Endothelial cell of umbilical vein (primary cell): ENCODE data around the gene FHIT. TPM values are rescaled to one million over a fixed set of nuclear protein-coding genes. Genes with fewer than 3 reads are reported as not detected.

Experiments
- BruUV-seq: library from RNA; stranded (reverse); fragments of 400-500 nt; replicated peaks from 2 replicates; lab custom pipeline; 2021; lab: Mats Ljungman, UMichigan
- CTCF ChIA-PET: fragments of 300-600, 350-600 bp; sonication (Branson Sonifier 250); formaldehyde crosslinking; loops from one replicate; lab custom pipeline; 2021; ENCODE audit warnings: antibody characterized with exemption, inconsistent platforms; lab: Charles Lee
- POLR2A ChIA-PET: fragments of 300-600, 350-600 bp; sonication (Branson Sonifier 250); formaldehyde crosslinking; loops from one replicate; lab custom pipeline; 2021; ENCODE audit warnings: antibody characterized with exemption, inconsistent platforms; lab: Charles Lee
- DNase-seq: peaks from one replicate; pipeline ENCODE4 v3.0.0-alpha.2; 2011; ENCODE audit warnings: low read depth, low spot score
- FAIRE-seq: peaks from 2 replicates; lab custom pipeline; 2011; peaks lifted over from hg19 to GRCh38; lab: Jason Lieb, UNC
- H2AFZ ChIP-seq: 2 replicates; pipeline ENCODE4 v1.6.0; 2012; ENCODE audit warnings: low read depth, low read length, control low read depth, inconsistent platforms
- H3K27ac ChIP-seq: 2 replicates; pipeline ENCODE4 v1.5.1; 2011; ENCODE audit warnings: low read depth, mild to moderate bottlenecking, control low read depth, low read length, moderate library complexity; ENCODE audit not compliant: insufficient read depth
- H3K27me3 ChIP-seq, 2 experiments: 2 replicates each; pipeline versions ENCODE4 v1.6.0 to v1.6.1; 2011; ENCODE audit warnings: low read length in 2 of 2, mixed read lengths in 1 of 2; ENCODE audit not compliant: control insufficient read depth in 2 of 2, insufficient read depth in 2 of 2
- H3K36me3 ChIP-seq, 2 experiments: 2 replicates in 1 of 2; 3 replicates in 1 of 2; pipeline ENCODE4 v1.5.1; 2011; ENCODE audit warnings: low read length in 2 of 2, mild to moderate bottlenecking in 1 of 2, moderate library complexity in 1 of 2; ENCODE audit not compliant: control insufficient read depth in 2 of 2, insufficient read depth in 2 of 2; ENCODE audit errors: extremely low read depth in 1 of 2
- H3K4me1 ChIP-seq: 3 replicates; pipeline ENCODE4 v1.5.1; 2011; ENCODE audit warnings: mild to moderate bottlenecking, low read length; ENCODE audit not compliant: control insufficient read depth, insufficient read depth; ENCODE audit errors: extremely low read depth
- H3K4me2 ChIP-seq: 2 replicates; pipeline ENCODE4 v1.6.1; 2011; ENCODE audit warnings: low read length, control low read depth, mixed read lengths; ENCODE audit not compliant: insufficient read depth
- H3K4me3 ChIP-seq, 3 experiments: fragments of 200-600 bp in 1 of 3; sonication (generic), shearing (Covaris generic) in 1 of 3; replicated peaks in 1 of 3; 2 replicates each; pipeline ENCODE4 v1.5.1; 2011 to 2016; ENCODE audit warnings: control low read depth in 3 of 3, low read length in 3 of 3, mild to moderate bottlenecking in 2 of 3, inconsistent platforms in 1 of 3, low read depth in 1 of 3, moderate library complexity in 1 of 3; ENCODE audit not compliant: insufficient read depth in 1 of 3
- H3K79me2 ChIP-seq: 2 replicates; pipeline ENCODE4 v1.6.0; 2012; ENCODE audit warnings: low read length, inconsistent platforms; ENCODE audit not compliant: control insufficient read depth, insufficient read depth
- H3K9ac ChIP-seq: replicated peaks from 2 replicates; pipeline ENCODE3; 2011; ENCODE audit warnings: low read length, control low read depth; ENCODE audit not compliant: insufficient read depth; ENCODE audit errors: extremely low read depth
- H3K9me1 ChIP-seq: replicated peaks from 3 replicates; pipeline ENCODE4 v1.6.0; 2011; ENCODE audit warnings: mild to moderate bottlenecking, low read length; ENCODE audit not compliant: control insufficient read depth, insufficient read depth; ENCODE audit errors: extremely low read depth
- H3K9me3 ChIP-seq: replicated peaks from 2 replicates; pipeline ENCODE4 v1.5.1; 2012; ENCODE audit warnings: low read length, inconsistent platforms; ENCODE audit not compliant: control insufficient read depth, insufficient read depth
- H4K20me1 ChIP-seq: replicated peaks from 2 replicates; pipeline ENCODE3; 2011; ENCODE audit warnings: mild to moderate bottlenecking, low read length; ENCODE audit not compliant: control insufficient read depth, insufficient read depth; ENCODE audit errors: extremely low read depth
- EZH2 ChIP-seq: IDR thresholded peaks from 2 replicates; pipeline ENCODE4 v1.6.1; 2012; ENCODE audit warnings: borderline replicate concordance, low read depth, mild to moderate bottlenecking, moderate library complexity, low read length, inconsistent platforms; ENCODE audit not compliant: severe bottlenecking
- FOS ChIP-seq: IDR thresholded peaks from 2 replicates; pipeline ENCODE4 v1.6.1; 2011; ENCODE audit warnings: mild to moderate bottlenecking, low read length, moderate library complexity, borderline replicate concordance; ENCODE audit not compliant: insufficient read depth
- GATA2 ChIP-seq: IDR thresholded peaks from 2 replicates; pipeline ENCODE4 v1.7.0; 2011; ENCODE audit warnings: low read depth, mild to moderate bottlenecking, moderate library complexity, mixed read lengths, low read length; ENCODE audit not compliant: insufficient read length, insufficient read depth
- JUN ChIP-seq: IDR thresholded peaks from 2 replicates; pipeline ENCODE4 v1.6.1; 2011; ENCODE audit warnings: borderline replicate concordance, low read depth; ENCODE audit not compliant: insufficient read length, insufficient read depth
- MAX ChIP-seq: IDR thresholded peaks from 2 replicates; pipeline ENCODE4 v1.6.1; 2011; ENCODE audit not compliant: insufficient read depth, insufficient read length
- MYC ChIP-seq: IDR thresholded peaks from one replicate; pipeline ENCODE4 v1.6.1; 2011; ENCODE audit warnings: mild to moderate bottlenecking, low read depth, low read length
- POLR2A ChIP-seq: IDR thresholded peaks from 2 replicates; pipeline ENCODE4 v1.6.1; 2012; ENCODE audit warnings: low read depth, mild to moderate bottlenecking, control low read depth, low read length
- POLR2AphosphoS5 ChIP-seq: IDR thresholded peaks from 2 replicates; pipeline ENCODE4 v1.6.1; 2012; ENCODE audit warnings: low read depth, mild to moderate bottlenecking, control low read depth, low read length, moderate library complexity; ENCODE audit not compliant: insufficient read depth
- dilution Hi-C: fragments of 300-500 bp; cut with MboI; formaldehyde crosslinking; loops from one replicate; pipeline ENCODE4 v1.15.0; 2019; ENCODE audit warnings: low sequenced_read_pairs; ENCODE audit not compliant: extremely low pct_ligation_motif_present
- intact Hi-C: fragments of 100-400 bp; cut with micrococcal nuclease; formaldehyde crosslinking; loops from one replicate; pipeline ENCODE4 v1.10.0; 2022
- polyA plus RNA-seq, 4 experiments: library from polyadenylated mRNA; depleted of rRNA in 3 of 4; stranded (reverse) in 3 of 4; unstranded in 1 of 4; fragments of >200 nt; gene quantifications; 2 replicates each; pipeline versions ENCODE4 v1.2.1 to v1.2.3, GENCODE V29; 2011 to 2012; ENCODE audit warnings: missing spikeins in 1 of 4
- total RNA-seq: library from RNA; stranded (reverse); gene quantifications from 2 replicates; pipeline ENCODE4 v1.2.3, GENCODE V29; 2021
- TF ChIP-seq, protein P1 (sequence below), 2 donors: IDR thresholded peaks; 1 replicate in 1 of 2; 2 replicates in 1 of 2; pipeline ENCODE4 v1.5.1; 2011; ENCODE audit warnings: low read length in 2 of 2, mild to moderate bottlenecking in 2 of 2, moderate library complexity in 2 of 2, control low read depth in 1 of 2, inconsistent platforms in 1 of 2, low read depth in 1 of 2; ENCODE audit not compliant: insufficient read depth in 1 of 2; ENCODE audit errors: extremely low read depth in 1 of 2

The FHIT gene
- total and polyA plus RNA-seq, 2 donors (not counting 3 experiments of a cell fraction or from before 2014, with no cell fraction given) = 0.47 to 2.2 TPM

DNA sequence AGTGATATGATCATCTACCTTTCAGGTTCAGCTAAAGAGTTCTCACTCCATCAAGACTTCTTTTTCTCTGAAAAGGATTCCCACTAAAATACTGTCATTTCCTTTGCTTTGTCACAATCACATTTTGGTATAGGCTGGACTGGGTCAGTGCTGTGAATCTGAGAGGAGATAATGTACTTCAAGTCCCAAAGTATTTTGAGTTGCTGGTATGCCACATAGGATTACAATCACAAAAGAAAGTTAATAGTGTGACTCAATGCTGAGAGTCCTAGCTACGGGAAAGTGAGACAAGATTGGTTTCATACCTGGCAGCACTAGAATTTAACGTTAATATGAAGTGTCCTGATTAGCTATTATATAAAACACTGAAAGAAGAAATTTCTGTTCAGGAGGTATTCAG lies 1073.5 kb downstream of the FHIT start:
- Histone ChIP-seq H3K27ac (no peak overlapping the region), H2AFZ (no peak overlapping the region), H3K4me2 (no peak overlapping the region), H3K79me2 (no peaks in the 10 kb centered on the region), H3K4me1 (no peaks in the 10 kb centered on the region), H3K36me3 (no peaks in the 10 kb centered on the region), H3K9me3 (no peaks in the 10 kb centered on the region), H3K27me3 (no peaks in the 10 kb centered on the region), H3K4me3 (no peak overlapping the region), H4K20me1 (no peaks in the 10 kb centered on the region), H3K9ac (no peak overlapping the region), H3K9me1 (no peaks in the 10 kb centered on the region)
- intact Hi-C loops (no loop called here), dilution Hi-C loops (no loop called here)
- no peak for DNase-seq
- POLR2A ChIA-PET = no interaction called here
- TF ChIP-seq POLR2AphosphoS5 = no peak
- no TSS peak for BruUV-seq
- CTCF ChIA-PET = no interaction called here
- no peak for FAIRE-seq

- no peak overlapping the region for H3K4me3 ChIP-seq
- H4K20me1 ChIP-seq = no peaks in the 10 kb centered on the region
- intact Hi-C loops (no loop called here), dilution Hi-C loops (no loop called here)
- no peaks in the 10 kb centered on the region for H3K36me3 ChIP-seq
- no peak overlapping the region for H3K9ac ChIP-seq
- H2AFZ ChIP-seq = no peak overlapping the region
- BruUV-seq = no TSS peak
- H3K4me1 ChIP-seq = no peaks in the 10 kb centered on the region
- no peak overlapping the region for H3K27ac ChIP-seq
- FAIRE-seq (no peak), DNase-seq (no peak)
- TF ChIP-seq POLR2AphosphoS5 (no peak), GATA2 (no peak), FOS (no peak), EZH2 (no peak), MYC (no peak), JUN (no peak), POLR2A (no peak), MAX (no peak)
- TF ChIP-seq, protein P1, sequence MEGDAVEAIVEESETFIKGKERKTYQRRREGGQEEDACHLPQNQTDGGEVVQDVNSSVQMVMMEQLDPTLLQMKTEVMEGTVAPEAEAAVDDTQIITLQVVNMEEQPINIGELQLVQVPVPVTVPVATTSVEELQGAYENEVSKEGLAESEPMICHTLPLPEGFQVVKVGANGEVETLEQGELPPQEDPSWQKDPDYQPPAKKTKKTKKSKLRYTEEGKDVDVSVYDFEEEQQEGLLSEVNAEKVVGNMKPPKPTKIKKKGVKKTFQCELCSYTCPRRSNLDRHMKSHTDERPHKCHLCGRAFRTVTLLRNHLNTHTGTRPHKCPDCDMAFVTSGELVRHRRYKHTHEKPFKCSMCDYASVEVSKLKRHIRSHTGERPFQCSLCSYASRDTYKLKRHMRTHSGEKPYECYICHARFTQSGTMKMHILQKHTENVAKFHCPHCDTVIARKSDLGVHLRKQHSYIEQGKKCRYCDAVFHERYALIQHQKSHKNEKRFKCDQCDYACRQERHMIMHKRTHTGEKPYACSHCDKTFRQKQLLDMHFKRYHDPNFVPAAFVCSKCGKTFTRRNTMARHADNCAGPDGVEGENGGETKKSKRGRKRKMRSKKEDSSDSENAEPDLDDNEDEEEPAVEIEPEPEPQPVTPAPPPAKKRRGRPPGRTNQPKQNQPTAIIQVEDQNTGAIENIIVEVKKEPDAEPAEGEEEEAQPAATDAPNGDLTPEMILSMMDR (IDR thresholded peaks at IDR 0.05; ENCODE audit: extremely low read depth in 1 of 2, insufficient read depth in 1 of 2, low read depth in 1 of 2, low read length in 2 of 2) = no peak
- H3K9me1 ChIP-seq = no peaks in the 10 kb centered on the region
- no peaks in the 10 kb centered on the region for H3K9me3 ChIP-seq
- H3K27me3 ChIP-seq = no peaks in the 10 kb centered on the region
- no peak overlapping the region for H3K4me2 ChIP-seq
- H3K79me2 ChIP-seq = no peaks in the 10 kb centered on the region
- ChIA-PET CTCF (no interaction called here), POLR2A (no interaction called here)
These were observed 1074.6 kb downstream of the FHIT start for GRCh38 chr3:60176614-60177013.
